Activated naive CD8-positive, alpha-beta T cell treated with anti-CD3 and anti-CD28 coated beads, Interleukin-2, amount 50 U/mL, for 16 hours (primary cell): ENCODE data around the gene DNMBP.
"Not testable (repeated sequence)": the region's sequence is repeated elsewhere in the genome, so short reads cannot be mapped to it uniquely, and the experiment has no call there.

Experiments
- DNase-seq: peaks from one replicate; pipeline ENCODE4 v3.0.0-alpha.2; 2020; ENCODE audit warnings: low read depth, low spot score

Gene DNMBP

DNA sequence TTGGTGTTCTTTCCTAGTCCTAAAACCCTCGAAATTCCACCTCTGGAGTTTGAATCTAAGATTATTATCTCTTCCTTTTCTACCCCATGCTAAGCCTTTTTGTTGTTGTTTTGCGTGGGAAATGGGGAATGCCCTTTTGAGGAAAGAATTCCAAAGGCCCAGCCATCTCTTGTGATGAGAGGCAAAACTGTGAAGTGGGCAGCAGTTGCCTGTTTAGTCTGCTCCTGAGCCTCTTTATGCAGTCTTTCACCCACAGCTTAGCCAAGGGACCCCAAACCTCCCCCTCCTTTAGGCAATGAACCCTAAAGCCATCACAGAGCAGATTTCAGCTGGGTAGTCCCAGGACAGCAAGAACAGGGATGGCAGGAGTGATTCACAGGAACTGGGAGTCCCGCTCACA lies 95.5 kb downstream of the DNMBP start:
- DNase-seq, result no peak

DNA sequence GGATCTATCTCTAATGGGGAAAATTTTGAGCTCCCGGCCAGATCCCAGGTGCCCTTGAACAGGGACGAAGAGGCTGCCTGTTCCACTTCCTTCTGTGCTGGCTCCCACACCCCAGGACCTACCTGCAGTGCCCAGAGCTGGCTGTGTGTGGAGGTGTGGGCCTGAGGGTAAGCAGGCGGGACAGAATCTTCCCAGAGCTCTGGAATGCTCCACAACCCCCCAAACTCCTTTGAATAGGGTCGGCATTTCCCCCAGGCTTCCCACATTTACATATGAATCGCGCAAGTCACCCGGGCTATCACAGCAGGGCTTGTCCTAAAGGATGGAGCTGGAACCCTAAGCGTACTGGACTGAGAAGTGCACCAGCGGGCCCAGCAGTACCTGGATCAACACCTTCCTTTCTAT lies 95.9 kb downstream of the DNMBP start:
- DNase-seq, result no peak

DNA sequence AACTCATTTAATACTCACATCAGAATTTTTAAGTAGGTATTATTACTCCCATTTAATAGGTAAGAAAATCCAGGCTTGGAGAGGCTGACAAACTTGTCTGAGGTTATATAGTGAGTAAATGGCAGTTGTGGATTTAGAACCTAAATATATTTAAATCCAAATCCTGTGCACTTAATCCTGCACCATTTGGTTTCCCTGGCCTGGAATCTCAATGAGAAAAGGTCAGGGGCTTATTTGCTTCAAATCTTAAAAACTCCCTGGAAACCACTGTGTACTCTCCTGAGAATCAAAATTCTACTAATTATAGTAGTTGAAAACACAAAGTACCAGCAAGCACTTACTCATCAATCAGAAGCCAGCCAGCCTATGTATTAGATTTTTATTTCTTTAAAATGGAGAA lies 97.7 kb downstream of the DNMBP start:
- no peak for DNase-seq

DNA sequence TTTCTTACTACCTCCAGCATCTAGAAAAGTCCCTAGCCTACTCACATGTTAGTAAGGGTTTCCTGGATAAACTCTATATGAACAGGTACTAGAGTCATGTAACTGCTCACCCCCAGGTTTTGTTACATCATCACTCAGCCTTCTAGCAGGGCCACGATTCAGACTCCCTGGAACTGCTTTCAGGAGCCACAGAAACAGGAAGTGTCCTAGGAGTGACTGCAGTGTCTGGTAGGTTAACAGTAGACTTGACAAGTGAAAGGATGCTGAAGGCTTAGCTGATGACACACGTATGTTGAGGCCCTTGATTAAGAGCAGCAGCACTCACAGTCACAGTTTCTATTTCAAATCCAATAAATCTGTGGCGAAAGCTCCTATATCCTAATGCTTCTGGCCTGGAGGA lies 101.2 kb downstream of the DNMBP start:
- DNase-seq, result no peak

DNA sequence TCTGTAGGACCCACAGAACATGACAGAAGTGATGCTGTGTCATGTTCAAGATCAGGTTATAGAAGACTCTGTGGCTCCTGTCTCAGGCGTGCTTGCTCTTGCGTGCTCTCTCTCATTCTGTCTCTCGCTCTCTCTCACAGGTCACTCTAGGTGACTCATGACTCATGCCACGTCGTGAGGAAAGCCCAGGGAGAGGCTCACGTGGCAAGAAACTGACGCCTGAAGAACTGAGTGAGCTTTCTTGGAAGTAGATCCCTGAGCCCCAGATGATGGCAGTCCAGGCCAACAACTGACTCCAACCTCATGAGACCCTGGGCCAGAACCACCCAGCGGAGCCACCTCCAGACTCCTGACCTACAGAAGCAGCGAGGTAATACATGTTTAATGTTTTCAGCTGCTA lies 103.3 kb downstream of the DNMBP start:
- no peak for DNase-seq

DNA sequence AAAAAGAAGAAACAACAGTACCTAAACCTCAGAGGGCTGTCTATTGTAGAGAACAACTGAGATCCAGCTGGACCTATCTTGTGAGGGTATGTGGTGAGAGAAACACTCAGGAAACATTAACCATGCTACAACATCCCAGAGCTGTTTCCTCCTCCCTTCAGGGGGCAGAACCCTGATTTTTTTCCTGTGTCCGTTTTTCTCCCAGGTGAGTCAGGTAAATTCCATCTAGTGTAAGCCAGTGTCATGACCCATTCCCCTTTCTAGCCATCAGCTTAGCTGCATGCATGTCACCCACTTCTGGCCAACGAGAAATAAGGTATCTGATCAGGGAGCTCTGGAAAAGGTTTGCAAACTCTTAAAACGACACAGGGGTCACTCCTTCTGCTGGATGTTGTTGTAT lies 103.8 kb downstream of the DNMBP start:
- DNase-seq, result no peak

DNA sequence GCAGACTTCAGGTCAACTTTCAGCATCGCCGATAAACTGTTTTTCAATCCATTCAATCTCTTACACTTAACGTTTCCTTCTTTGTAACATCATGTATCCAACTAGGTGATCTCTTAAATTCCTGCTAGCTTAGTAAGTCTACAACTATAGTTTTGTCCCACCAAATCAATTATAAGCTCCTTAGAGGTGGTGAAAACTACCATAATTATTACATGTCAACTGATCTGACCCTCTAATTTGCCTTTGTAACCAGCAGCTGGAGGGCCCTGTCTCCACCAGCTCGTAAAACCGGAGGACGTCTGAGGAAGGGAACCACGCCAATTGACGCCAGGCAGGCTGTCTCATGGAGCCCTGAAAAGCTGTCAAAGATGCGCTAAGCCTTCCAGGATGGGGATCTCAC lies 113.9 kb downstream of the DNMBP start:
- DNase-seq, result no peak

DNA sequence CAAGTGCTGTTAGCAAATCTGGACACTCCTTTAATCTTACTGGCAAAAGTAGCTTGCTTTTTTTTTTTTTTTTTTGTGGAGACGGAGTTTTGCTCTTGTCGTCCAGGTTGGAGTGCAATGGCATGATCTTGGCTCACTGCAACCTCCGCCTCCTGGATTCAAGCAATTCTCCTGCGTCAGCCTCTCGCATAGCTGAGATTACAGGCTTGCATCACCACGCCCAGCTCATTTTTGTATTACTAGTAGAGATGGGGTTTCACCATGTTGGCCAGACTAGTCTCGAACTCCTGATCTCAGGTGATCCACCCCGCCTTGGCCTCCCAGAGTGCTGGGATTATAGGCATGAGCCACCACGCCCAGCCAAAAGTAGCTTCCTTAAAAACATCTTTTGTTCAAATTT lies 114.7 kb downstream of the DNMBP start:
- DNase-seq, result not testable (repeated sequence)

DNA sequence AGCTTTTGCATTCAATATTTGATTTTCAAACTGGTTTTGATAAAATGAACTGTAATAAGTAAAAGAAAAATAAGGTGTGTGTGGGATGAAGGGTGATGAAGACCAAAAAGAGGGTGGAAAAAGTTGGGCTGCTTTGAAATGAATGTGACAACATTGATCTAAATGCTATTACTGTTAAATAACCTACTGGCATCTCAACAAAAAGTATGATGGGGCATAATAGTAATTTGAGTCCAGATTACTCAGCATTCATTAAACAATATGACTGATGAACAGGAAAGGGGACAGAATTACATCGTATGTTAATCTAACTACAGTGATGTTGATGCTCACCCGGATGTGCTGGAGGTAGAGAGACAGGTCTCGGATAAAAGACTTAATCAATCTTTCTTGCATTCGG lies 115.1 kb downstream of the DNMBP start:
- no peak for DNase-seq

DNA sequence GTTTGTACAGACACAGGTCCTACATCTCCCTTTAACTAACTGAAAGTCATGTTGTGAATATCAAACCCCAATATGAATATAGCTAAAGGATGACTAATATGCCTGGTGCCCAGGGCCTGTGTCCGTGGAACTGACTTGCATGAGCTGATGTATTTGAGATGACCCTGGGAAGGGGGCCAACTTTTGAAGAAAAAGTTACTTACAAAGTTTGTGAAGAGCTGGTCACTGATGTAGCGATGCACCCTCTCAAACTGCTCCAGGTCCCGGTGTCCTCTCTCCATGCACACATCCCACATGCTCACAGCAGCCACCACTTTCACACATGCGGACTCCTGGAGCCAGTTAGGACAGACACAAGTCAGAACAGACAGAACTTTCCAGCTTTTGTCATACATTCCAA lies 121.1 kb downstream of the DNMBP start:
- DNase-seq, result no peak

DNA sequence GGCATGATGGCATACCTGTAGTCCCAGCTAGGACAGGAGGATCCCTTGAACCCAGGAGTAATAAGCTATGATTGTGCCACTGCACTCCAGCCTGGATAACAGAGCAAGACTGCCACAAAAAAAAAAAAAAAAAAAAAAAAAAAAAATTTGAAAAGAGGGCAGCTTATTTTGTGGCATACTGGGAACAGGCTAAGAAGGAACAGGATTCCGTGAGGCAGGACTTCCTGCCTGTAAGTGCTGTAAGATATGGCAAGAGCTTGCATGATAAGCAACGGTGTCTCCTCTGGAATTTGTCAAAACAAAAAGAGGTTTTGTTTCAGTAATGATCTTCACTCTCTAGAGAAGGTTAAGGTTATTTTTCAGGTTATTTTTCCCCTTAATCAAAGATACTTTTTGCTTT lies 126.2 kb downstream of the DNMBP start:
- no peak for DNase-seq

DNA sequence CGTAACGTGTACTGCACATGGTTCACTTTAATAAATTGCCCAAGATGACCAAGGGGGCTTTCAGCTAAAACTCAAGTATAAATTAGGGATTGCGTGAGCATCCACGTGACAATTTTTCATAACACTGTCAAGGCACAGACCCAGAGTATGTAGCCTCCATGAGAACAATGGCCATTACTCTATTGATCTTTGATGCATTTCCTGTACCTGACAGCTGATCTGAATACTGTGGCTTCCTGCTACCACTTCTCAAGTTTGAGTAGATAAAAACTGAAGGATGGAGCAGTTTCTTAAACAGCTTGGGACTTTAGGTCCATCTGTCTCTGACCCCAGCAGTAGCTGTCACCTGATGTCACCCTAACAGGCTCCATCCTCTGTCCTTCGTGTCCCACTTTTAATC lies 128.4 kb downstream of the DNMBP start:
- no peak for DNase-seq

DNA sequence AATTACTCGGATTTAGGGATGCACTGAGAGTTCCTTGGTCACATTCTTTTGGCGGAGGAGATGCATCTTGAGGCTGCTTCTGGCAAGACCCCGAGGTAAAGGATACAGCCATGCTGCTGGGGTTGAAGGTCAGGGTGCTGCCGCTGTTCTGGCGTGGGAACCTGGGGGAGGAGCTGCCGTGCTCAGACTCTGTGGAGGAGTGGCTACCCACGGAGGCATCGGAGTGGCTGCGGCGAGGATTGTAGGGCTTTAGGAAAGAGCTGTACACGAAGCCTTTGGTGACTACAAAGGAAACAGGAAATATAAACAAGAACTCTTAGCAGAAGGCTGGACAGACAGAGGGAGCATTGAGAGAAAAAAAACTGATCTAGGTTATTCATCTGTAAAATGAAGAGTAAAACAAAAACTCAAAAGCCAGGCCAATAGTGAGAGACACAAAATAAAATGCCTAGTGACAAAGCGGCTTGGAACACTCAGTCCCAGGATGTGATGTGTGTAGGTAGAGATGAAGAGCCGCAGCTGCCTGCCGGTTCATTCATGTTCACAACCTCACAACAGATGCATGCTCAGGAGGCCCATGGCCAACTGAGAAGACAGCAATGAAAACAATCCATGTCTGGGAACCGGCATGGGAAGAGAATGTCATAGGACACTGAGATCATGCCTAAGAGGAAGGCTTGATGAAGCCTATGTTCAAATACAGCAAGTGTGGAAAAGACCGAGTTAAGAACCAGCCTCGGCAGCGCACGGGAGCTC lies 129.5 kb downstream of the DNMBP start:
- DNase-seq, result no peak

DNA sequence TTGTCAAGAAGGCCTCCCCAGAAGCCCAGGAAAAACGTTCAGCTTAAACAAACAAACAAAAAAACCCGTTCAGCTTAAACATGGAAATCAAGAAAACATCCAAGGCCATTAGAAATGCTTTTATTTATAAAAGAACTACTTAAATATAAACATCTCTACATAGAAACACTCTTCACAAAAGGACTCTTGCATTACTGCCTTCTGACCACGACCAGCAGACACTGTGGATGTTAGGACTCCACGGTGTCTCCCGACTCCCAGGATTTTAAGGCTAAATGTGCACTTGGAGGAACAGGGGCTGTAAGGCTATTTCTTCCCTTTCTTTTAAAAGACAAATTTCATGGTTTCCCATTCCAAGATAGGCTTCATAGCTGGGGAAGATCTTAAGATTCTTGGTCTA lies 134.3 kb downstream of the DNMBP start:
- DNase-seq, result no peak

DNA sequence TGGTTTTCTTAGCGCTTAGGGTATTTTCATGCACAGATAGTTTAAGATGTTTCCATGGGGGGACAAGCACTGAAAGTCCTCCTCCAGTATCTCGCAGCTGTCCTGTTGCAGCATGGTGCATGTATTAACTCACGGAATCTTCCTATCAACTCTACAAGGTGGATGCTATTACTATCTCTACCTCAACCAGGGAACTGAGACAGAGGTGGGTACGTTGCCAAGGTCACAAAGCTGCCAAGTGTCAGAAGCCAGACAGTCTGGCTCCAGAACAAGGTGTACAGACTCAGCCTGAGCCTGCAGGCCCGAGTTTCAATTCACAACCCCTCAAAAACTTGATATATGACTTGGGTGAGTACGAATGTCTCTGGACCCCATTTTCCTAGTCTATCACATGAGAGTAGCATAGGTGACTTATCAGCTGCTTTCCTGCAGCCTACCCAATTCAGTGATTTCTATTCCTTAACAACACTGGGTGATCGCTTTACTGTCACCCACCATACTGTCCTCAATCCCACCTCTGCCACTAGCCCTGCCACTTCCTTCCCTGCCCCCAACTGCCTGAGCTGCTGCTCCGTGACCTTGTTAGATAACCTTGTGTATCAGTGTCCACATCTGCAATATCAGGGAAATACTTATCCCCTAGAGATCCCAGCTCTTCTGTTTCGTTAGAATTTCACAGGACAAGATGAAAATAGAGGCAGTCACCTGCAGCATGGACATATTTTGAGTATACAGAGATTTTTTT lies 135.2 kb downstream of the DNMBP start:
- no peak for DNase-seq

DNA sequence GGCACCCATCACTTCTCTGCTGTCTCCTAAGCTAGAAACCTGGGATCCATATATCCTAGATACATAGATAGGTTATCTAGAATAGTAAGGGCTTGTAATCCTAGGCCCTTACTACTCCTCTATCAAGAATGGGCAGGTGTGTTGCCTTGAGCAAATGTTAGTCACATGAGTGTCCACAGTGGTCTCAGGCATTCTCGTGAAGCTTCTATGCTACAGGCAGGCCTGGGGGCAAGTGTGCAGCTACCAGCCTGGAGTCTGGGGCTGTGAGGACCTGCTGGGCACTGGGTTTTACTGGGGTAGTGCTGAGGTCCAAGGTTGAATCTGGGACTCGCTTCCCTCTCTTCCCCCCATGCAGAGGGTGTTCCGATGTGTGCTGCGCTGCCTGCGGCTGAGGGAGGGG lies 135.9 kb downstream of the DNMBP start:
- no peak for DNase-seq

DNA sequence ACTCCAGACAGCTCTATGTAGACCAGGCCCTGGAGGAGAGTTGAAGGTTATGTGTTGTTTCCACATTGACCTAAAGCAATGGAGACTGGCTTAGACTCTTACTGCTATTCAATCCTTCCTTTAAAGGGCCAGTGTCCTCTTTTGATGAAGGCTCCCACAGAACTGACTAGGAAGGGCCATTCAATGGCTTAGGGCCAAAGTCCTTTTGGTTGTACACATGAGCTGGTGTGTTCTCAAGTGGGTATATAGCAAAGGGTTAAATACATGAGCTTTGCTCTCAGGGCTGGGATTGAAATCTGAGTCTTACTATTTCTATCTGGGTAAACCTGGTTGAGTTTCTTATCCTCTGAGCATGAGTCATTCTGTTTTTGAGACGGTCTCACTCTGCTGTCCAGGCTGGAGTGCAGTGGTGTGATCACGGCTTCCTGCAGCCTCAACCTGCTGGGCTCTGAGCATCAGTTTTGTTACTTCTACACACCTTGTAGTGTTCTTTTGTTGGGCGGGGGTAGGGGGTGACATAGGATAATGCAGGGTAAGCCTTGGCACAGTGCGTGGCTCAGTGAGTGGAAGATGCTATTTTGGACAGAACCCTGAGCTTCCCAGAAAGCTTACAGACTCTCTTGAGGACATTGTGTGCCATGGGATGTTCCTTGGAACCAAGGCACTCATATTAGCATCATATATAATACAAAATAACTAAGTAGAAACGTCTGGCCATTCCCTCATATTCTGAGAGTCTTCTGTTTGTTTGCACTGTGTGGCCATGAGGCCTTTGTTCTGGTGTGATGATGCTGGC lies 137.2 kb downstream of the DNMBP start:
- no peak for DNase-seq

DNA sequence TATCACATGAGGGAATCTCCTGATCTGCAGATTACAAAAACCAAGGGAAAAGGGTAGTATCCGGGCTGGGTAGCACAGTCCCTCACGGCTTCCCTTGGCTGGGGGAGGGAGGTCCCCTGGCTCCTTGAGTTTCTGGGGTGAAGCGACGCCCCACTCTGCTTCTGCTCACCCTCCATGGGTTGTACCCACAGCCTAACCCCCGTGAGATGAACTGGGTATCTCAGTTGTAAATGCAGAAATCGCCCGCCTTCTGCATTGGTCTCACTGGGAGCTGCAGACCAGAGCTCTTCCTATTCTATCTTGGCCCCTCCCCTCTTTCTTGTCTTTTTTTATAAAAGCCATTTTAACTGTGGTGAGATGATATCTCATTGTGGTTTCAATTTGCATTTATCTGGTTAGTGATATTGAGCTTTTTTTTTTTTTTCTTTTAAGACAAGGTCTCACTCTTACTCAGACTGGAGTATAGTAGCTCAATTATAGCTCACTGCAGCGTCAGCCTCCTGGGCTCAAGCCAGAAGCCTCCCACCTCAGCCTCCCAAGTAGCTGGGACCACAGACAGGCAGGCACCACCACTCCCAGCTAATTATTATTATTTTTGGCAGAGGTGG lies 139.5 kb downstream of the DNMBP start:
- DNase-seq, result no peak

DNA sequence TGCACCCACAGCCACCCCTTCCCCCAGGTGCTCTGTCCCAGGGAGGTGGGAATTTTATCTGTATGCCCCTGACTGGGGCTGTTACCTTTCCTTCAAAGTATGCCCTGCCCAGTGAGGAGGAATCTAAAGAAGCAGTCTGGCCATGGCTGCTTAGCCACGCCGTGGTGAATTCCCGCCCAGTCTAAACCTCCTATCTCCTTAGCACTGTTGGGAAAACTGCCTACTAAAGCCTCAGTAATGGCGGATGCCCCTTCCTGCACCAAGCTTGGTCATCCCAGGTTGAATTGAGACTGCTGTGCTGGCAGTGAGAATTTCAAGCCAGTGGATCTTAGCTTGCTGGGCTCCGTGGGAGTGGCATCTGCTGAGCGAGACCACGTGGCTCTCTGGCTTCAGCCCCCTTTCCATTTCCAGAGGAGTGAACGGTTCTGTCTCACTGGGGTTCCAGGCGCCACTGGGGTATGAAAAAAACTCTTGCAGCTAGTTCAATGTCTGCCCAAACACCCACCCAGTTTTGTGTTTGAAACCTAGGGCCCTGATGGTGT lies 140.1 kb downstream of the DNMBP start:
- DNase-seq, result no peak

DNA sequence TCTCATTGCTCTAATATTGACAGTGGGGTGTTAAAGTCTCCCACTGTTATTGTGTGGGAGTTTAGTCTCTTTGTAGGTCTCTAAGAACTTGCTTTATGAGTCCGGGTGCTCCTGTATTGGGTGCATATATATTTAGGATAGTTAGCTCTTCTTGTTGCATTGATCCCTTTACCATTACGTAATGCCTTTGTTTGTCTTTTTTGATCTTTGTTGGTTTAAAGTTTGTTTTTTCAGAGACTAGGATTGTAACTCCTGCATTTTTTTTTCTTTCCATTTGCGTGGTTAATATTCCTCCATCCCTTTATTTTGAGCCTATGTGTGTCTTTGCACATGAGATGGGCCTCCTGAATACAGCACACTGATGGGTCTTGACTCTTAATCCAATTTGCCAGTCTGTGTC lies 142.5 kb downstream of the DNMBP start:
- not testable (repeated sequence) for DNase-seq

DNA sequence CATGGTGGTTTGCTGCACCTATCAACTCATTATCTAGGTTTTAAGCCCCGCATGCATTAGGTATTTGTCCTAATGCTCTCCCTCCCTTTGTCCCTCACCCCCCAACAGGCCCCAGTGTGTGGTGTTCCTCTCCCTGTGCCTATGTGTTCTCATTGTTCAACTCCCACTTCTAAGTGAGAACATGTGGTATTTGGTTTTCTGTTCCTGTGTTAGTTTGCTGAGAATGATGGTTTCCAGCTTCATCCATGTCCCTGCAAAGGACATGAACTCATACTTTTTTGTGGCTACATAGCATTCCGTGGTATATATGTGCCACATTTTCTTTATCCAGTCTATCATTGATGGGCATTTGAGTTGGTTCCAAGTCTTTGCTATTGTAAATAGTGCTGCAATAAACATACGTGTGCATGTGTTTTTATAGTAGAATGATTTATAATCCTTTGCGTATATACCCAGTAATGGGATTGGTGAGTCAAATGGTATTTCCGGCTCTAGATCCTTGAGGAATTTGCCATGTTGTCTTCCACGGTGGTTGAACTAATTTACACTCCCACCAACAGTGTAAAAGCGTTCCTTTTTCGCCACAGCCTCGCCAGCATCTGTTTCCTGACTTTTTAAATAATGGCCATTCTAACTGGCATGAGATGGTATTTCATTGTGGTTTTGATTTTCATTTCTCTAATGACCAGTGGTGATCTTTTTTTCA lies 146.1 kb downstream of the DNMBP start:
- DNase-seq, result not testable (repeated sequence)
